T-helper 2 cell (primary cell): ENCODE data around the gene CYP4F22.
"Not testable (repeated sequence)": the region's sequence is repeated elsewhere in the genome, so short reads cannot be mapped to it uniquely, and the experiment has no call there.

ENCODE experiments used
- DNase-seq, 5 experiments: peaks; one replicate each; pipeline versions ENCODE4 v3.0.0 to v3.0.0-alpha.2; 2012 to 2022

Gene CYP4F22

DNA sequence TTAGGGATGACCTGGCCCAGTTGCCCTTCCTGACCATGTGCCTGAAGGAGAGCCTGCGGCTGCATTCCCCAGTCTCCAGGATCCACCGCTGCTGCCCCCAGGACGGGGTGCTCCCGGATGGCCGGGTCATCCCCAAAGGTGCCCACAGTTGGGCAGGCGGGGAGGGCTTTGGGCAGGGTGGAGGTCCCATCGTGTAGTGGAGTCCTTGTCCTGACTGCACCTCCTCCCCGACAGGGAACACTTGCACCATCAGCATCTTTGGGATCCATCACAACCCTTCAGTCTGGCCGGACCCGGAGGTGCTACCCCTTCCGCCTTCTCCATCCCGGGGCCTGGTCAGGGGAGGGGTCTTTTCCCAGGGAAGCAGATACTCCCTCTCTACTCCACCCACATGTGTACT, 75.0 kb downstream of the CYP4F22 start:
- no peak for DNase-seq

- no peak for DNase-seq
Observed at GRCh38 chr19:15584095-15584494, 75.8 kb downstream of the CYP4F22 start.

- peak; percentile 47 to 81 (median 68) for DNase-seq
Observed at GRCh38 chr19:15584541-15585115, 76.3 kb downstream of the CYP4F22 start.

DNA sequence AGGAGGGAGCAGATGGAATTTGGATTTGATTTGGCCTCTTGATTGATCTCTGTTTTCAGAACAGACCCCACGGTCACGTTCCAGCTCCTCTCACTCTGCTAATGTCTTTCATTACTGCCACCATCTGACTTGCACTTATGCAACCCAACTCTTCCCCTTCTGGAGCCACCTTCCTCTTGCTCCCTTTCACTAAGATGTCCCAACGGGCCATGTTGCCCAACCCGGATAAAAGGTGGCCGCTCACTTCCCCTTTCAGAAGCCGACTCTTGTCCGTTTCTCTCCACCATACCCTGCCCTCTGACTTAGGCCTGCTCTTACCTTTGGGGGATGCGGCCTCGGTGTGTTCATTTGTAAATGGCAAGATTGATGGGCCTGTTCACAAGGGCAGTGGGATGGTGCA, 79.3 kb downstream of the CYP4F22 start:
- DNase-seq = no peak

- no peak for DNase-seq
Observed at GRCh38 chr19:15588265-15588664, 79.9 kb downstream of the CYP4F22 start.

DNA sequence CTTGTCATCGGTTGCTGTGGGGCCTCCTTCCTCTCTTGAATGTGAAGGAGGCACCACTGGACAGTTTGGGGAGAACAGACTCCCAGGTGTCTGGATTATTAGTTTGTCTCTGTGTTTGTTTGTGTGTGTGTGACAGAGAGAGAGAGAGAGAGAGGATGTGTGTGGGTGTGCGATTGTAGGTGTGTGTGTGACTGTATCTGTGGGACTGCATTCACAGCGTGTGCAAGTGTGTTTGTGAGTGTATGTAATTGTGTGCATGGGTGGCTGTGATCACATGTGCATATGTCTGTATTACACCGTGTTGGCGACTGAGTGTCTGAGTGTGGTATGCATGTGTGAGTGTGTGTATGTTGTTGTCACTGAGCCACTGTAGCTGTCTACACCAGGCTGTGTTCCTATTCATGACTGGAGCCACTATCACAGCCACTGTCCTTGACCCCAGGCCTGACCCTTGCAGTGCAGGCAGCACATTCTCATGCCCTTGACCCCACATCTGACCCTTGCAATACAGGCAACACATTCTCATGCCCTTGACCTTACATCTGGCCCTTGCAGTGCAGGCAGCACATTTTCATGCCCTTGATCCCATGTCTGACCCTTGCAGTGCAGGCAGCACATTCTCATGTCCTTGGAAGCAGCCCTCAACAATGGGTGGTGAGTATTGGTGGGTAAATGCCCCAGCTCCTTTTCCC, 81.6 kb downstream of the CYP4F22 start:
- no peak for DNase-seq

DNA sequence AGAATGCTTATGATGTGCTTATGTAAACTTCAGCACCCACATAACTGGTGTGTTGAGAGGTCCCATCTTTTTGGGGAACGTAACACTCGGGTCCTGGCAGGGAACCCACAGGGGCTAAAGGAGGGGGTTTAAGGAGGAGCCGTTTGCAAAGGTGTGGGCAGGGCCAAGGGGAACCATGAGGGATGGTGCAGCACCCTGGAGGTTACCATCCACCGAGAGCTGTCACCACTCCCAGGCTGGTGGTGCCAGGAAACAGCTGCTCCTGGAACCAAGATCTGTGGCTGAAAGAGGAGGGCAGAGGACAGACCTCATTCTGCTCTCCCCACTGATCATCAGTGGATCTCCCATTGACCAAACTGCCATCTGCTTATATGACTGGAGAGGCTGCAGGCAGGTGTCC, 83.5 kb downstream of the CYP4F22 start:
- DNase-seq = no peak

DNA sequence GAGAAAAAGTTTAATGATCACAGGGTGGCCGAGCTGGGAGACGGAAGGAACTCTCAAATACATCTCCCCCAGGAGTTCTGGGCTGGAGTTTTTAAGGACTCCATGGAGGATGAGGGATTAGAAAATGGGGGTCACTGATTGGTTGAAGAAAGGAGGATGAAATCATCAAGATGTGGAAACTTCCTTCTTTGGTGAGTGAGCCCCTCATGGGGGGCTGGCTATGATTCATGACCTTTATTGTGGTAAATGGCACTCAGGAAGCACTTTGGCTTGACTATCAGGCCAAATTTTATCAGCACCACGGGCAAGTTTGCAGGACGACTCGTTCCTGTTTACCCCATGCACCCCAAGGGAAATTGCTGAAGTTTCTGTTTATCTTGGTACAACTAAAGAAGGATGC, 84.2 kb downstream of the CYP4F22 start:
- DNase-seq = not testable (repeated sequence)

DNA sequence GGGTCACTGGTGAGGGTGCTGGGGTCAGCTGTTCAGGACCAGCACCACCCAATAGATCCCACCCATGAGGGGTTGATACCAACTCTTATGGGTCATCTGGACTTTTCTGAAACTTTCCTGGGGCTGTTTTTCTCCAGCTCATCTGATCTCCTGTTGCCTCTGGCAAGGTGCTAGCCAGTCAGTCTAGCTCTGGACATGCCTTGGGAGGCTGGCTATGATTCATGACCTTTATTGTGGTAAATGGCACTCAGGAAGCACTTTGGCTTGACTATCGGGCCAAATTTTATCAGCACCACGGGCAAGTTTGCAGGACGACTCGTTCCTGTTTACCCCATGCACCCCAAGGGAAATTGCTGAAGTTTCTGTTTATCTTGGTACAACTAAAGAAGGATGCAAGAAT, 85.4 kb downstream of the CYP4F22 start:
- DNase-seq = not testable (repeated sequence)

DNA sequence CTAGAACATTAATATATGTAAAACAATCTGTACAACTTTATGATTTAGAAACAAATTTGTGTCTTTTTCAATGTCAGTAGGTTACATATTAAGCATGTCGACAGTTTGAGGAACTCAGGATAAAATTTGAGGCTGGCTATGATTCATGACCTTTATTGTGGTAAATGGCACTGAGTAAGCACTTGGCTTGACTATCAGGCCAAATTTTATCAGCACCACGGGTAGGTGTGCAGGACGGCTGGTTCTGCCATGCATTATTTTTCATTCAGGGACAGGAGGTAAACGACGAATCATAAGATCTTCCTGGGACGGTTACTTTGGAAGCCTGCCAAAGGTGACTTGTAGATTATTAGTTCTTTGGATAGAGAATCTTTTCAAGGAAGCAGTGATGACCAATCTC, 86.7 kb downstream of the CYP4F22 start:
- DNase-seq = no peak
